HG02840 (cell line): Measurements from ENCODE around the gene ZDHHC22.

Source experiments
- ATAC-seq: cut with Tn5 transposase; IDR thresholded peaks from one replicate; pipeline ENCODE4 v1.9.1; 2021; ENCODE audit warnings: mild to moderate bottlenecking, moderate library complexity, moderate number of reproducible peaks; ENCODE audit not compliant: unreplicated experiment, low FRiP score

ZDHHC22 gene

DNA sequence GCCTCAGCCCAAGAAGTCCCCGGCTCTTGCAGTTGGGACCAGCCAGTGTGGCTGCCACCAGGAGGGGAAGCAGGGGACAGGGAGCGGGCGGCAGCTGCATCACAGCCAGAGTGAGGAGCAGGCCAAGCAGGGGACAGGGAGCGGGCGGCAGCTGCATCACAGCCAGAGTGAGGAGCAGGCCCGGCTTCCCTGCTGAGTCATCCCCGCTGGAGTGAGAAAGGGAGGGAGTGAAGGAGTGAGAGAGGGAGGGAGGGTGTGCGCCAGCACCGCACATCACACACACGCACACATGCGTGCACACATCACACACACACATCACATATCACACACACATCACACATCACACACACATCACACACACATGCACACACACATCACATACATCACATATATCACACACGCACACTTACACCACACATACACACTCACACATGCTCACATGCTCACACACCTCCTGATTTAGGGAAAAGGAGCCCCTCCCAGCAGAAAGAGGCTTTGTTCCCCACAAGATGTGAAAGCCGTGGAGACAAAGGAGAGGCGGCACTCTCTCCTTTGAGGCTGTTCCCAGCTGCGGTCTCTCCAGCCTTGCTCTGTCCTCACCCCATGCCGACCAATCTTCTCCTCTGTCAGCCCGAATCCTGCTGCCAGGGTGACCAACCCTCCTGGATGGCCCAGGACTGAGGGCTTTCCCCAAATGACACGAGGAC, 16.7 kb upstream of the ZDHHC22 start:
- no peak for ATAC-seq

DNA sequence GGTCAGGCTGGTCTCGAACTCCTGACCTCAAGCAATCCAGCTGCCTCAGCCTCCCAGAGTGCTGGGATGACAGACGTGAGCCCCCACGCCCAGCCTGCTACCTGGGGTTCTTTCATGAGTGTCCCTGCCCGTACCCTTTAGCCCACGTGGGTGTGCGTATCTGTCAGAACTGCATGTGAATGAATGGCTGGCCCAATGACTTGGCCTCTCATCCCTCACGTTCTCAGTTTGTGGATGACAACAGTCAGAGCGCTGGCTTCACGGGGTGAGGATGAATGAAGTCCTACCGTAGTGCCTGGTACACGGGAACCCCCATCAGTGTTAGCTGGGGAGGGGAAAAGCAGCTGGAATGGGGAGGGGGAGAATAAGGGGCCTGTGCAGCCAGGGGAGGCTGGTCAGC, 16.1 kb upstream of the ZDHHC22 start:
- no peak for ATAC-seq

DNA sequence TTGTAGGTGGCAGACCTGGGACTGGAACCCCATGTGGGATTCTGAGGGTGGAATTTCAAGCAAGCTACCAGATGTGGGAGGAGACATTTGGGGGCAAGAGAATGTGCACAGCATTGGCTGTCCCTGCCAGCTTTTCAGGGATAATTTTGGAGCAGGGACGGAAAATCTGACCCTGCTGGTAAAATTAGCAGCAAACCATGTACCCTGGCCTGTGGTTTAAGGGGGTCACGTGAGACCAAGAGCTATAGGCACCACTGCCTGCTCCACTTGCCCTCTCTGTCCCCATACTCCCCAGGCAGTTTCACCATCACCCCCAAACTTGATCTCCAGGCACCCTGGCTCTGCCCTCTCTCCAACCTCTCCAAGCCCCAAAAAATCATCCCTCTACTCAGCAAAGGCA, 13.5 kb upstream of the ZDHHC22 start:
- ATAC-seq: no peak

DNA sequence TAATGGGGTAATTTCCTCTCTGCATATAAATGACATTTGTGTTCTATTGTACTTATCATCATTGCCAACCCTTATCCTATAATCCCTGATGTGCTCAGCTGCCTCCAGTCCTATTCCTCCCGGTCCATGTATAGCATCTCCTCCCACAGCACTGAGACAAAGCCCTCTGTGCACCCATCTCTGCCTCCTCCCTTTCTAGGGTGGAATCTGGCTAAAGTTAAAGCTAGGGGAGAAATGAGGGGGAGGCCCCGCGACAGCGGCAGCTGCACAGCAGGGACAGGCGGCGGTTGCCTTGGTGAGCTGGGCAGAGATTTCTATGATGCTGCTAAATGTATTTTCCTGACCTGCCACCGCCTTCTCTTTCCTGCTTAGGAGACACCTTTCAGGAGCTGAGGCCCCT, 12.8 kb upstream of the ZDHHC22 start:
- no peak for ATAC-seq

DNA sequence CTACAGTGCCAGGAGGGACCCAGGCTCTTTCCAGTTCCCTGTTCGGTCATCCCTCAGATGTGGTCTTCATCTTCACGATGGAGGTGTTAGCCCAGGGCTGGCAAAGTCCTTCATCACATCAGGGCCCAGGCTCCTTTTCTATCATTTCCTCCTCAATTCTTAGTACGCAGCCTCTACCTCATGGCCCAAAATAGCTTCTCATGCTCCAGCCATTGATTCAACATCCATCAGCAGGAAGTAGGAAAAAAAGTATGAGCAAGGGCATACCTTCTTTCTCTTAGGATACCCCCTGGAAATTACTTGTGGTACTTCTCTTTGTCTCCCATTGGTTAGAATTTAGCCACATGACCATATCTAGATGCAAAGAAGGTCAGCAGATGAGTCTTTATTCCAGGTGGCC, 12.2 kb upstream of the ZDHHC22 start:
- no peak for ATAC-seq

DNA sequence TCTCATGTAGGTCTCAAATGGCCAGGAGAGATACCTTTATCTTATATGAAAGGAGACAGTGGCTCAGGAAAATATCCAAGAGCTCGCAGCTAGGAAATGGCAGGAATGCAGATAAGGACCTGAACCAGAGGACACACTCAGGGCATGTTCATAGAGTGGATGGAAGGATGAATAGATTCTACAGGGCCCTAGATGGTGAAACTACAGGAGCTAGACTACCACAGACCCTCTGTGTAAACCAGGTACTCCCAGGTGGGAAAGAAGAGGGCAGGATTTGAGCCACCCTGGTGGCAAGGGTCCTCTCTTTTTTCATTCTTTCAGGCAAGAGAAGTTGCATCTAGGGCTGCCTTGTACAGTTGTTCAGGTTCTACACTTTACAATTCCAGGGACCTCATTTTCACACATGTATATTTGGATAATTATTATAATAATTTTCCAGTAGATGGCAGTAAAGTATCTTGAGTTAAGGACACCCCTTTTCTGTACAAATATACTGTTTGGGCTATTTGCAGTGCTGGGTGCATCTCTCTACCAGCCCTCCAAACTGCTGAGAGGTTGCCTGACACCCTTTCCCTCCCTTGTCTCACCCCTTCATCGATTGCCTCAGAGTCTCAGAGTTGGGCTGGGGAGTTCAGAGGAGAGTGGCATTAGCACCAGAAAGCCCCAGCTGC, 10.5 kb upstream of the ZDHHC22 start:
- ATAC-seq: no peak

DNA sequence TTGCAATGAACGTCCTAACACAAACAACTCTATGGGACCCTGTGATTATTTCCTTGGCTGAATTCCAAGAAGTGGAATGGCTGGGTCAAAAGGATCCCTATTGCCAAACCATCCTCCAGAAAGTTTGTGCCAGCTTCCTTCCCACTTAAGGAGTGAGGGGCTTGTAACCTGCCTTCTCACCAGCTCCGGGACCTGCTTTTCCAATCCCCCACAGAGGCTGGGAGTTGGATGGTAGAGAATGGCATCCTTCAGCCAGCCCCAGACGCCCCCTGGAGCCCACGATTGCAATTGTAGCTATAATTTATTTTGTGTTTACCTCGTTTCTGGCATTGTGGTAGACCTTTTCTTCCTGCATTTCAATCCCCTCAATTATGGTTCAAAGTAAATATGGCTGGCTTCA, 9.7 kb upstream of the ZDHHC22 start:
- ATAC-seq: no peak

DNA sequence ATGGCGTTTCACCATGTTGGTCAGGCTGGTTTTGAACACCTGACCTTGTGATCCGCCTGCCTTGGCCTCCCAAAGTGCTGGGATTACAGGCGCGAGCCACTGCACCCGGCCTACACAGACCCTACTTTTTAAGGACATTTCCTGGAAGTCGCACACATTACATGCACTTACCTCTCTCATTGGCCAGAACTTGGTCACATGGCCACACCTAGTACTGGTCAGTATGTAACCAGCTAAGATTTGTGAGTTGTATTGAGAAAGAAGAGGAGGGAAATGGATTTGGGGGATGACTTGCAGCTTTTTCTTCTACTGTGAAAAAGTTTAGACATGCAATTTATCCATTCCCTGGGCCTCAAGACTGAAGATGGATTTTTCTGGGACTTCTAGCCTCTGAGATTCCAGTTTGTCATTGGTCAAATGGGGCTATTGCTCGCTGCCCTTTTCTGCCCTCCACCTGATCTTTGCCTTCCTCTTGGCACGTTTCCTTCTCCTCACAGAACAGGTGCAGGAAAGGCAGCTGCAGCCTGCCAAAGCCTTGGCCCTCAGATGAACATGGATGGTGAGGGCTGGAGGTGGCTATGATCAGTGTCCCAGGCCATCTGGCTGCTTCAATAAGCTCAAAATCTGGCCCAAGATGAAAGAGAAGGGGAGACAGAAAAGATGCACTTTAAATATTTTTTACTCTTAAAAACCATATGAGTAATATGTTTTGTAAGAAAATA, 7.1 kb upstream of the ZDHHC22 start:
- no peak for ATAC-seq

DNA sequence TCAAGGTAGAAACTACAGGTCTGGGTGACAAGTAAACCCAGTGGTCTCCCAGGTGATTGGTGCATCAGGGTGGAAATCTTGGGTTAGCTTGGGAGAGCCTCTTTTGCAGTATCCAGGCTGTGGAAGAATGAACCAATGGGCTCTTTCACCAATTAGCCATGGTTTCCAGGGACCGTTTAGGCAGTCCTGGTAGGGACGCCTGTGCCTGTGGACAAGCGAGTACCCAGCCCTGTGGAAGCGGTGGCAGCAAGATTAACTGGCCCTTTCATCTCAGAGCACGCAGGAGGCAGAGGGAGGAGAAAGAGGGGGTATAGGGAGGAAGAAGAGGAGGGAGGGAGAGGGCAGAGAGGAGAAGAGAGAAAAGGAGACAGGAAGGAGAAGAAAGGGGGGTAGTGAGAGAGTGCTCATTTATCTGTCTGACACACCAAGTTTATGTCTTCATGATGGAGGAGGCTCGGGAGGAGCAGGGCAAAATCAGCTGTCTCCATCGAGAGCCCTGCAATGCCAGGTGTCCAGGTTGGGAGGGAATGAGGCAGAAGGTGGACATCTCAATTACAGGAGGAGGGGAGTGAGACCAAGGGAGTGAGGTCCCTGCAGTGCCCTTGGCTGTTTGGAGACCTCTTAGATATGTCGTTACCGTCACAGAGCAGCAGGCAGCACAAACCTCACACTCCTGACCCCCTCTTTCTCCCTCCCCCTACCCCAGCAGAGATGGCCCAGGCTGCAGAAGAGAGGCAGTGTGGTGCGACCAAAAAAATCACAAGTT, 4.6 kb upstream of the ZDHHC22 start:
- no peak for ATAC-seq

DNA sequence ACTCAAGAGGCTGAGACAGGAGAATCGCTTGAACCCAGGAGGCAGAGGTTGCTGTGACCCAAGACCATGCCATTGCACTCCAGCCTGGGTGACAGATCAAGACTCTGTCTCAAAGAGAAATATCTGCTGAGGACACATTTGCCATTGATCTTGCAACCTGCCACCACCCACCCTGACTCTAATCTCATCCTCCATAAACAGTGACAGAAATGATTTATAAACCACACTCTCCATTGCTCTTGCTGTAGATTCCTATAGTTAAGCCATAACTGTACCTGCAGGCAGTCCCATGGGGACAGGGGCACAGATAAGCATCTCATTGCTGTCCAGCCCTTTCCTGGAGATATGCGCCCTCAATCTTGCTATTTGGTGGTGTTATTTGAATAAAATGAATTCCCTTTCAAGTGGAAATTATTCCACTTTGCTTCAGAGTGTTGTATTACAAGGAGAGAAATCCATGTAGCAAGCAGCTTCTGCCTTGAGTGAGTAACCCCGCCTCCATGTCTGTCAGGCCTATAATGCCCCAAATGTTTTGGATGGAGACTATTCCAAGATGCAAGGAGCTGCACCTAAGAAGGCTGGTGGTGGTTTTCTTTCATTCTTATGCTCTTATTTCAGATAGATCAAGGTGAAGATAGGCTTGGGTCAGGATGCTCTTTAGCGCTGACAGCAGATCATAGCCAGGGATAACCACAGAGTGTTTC, 3.0 kb upstream of the ZDHHC22 start:
- no peak for ATAC-seq

DNA sequence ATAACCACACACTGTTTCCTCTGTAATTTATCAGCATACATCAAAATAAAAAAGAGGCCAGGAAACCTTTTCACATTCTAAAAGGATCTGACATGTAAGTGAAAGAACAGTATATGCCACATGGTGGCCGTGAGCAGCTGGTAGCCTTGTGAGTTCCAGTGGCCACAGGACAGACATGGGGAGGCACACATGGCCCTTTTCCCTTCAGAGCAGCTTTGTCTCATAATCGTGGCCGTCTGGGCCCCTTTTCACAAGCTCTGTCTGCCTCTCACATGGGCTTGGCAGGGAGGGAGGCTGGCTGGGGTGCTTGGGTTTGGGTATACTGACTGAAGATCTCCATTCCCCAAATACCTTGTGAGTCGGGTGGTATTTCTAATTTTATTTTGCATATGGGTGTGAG, 1.5 kb upstream of the ZDHHC22 start:
- no peak for ATAC-seq

DNA sequence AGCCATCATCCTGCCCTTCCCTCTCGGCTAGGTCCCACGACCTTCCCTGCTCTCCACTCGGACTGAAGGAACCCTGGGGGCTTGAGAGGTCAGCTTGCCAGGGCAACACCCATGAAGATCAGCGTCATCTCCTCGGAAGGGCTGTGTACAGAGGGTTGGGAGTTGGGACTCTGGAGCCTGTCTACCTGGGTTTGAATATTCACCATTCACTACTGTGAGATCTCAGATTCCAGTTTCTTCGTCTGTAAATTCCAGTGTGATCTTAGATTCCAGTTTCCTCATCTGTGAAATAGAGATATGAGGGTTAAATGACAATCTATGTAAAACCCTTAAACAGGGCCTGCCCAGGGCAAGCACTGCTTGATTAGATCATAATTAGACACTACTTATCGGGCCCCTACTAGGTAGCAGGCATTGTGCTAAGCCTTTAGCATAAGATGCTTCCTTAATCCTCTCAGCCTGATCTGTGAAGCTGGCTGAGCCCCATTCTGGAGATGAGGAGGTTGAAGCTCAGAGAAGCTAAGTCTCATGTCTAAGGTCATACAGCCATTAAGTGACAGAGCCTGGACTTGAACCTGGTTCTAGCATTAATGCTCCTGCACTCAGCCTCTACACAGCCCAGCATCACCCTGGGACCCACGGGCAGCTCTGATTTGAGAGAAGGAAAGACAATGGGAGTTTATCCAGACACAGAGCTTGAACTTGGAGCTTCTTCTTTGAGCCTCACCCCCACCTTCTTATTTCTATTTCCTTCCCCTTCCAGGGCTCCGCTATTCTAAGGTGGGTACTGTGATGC, 612 bp upstream of the ZDHHC22 start:
- ATAC-seq: no peak

DNA sequence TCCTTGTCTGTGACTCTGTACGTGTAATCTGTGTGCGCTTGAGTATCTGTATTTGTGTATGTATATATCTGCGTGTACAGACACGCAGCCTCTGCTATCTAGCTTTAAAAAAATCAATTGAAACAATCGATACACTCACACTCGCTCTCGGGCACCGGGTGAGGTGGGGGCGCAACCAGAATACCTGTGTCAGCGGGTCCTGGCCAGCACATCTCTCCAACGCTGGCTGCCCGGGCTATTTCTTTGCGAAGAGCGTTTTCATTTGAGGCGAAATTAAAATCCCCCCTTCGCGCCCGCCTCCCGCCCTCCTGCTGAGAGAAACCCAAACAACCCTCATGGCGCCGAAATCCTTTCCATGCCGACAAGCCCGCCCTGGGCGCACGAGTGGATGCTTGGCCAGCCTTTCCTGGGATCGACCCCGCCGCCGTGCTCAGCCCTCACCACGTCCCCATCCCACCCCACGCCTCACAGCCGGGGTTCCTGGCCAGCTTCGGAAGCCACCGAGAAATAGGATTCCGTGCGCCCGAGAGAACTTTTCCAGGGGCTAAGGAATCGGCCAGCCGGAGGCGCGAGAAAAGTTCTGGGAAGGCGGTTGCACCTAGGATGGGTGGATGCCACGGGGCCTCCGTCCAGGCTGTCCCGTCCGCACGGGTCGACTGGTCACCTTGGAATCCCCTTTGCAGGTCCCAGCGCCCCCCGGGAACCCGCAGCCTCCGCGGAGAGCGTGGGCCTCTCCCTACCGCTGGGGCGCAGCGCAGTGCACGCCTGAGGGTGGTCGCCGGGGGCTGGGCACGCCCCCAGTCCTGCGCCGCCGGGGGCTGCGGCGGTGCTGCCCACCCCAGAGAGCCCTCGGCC, 1.0 kb downstream of the ZDHHC22 start:
- no peak for ATAC-seq

DNA sequence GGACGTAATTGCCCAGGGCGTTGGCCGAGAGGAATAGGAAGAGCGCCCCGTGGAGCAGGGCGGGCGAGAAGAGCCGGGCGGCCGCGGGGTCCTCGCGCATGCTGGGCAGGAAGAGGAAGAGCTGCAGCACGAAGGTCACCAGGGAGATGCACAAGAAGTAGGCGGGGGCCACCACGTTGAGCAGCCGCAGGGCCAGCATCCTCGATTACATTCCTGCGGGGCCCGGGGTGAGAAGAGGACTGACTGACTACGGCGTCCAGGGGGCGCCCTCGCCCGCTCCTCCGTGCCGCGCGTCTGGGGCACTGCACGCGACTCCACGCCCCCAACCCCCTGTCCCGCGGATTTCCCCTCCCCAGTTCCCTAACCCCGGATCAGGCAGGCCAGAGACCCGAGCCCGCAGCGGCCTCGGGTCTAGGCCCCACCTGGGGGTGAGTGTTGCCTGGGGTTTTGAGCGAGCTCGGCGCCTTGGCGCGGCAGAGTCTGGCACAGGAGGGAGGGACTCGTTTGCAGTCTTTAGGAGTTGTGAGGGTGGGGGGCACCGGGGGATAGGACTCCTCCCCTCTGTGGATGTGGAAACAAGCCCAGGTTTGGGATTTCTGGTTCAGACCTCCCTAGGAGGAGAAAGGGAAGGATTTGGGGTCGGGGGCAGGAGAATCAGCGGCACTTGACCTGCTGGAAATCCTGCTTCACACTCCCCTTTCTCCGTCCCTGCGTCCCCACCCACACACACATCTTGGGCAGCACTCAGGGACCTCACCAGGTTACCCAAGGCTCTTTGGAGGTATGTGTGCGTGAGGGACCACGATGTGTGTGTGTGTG, 1.8 kb downstream of the ZDHHC22 start:
- ATAC-seq: no peak

DNA sequence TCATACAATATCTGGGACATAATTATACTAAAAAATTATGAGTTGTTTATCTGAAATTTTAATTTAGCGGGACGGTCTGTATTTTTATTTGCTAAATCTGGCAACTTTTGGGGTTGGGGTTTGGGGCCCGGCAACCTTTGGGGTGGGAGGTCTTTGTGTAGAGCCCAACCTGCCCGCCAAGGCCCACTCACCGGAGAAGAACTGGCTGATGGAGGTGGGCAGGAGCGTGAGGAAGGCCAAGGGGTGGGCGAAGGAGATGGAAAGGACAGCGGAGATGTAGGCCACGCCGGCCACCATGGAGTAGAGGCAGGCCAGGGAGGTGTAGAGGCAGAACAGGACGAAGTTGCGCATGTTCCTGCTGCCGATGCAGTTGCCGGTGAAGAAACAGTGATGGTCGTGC, 2.6 kb downstream of the ZDHHC22 start:
- no peak for ATAC-seq

DNA sequence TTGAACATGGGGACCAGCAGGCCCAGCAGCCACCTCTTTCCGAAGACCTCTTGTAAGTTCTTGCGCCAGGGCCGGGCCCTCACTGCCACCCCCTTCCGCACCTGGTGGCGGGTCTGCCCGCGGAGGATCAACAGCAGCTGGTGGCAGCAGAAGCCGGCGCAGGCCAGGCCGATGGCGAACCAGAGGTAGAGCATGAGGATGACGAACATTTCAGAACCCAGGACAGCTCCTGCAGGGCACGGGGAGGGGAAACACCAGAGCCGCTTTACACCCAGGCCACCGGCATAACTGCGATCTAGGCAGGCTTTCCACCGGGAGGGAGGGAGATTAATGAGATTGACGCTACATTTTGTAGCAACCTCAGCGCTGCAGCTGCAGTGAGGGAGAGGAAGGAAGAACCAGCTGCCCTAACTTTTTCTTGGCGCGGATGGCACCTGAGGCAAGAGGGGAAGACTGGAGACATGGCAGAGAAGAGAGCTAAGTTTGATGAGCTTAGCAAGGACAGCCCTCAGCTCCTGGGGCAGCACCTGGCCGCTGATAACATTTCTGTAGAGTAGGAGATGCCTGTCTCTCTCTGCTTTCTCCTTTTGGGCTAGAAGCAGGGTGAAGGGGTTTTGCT, 7.8 kb downstream of the ZDHHC22 start:
- ATAC-seq: no peak

DNA sequence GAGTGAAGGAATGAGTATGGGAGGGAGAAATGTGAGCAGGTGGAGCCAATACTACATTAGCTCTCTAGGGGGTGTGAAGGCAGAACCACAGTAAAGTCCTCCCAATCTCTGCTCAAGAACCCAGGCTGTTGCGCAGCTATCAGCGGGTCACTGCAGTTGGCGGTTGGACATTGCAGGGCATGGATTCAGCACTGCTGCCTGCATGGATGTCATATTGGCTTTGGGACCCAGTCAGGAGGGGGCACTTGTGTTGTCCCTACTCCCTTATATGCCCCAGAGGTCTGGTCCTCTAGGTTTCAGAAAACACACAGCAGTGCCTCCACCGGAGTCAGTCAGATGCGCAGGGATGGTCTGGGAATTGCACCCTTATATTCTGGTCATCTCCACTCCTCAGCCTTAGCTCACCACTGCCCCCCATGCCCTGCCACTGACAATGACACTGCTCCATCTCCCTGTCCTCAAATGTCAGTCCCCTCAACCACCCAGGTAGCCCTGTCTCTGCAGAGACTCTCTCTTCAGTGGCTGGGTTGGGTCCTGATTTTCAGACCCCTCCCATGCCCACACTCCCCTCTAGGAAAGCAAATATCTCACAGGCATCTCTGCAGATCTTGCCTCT, 9.6 kb downstream of the ZDHHC22 start:
- ATAC-seq: no peak
